CD4-positive, alpha-beta T cell treated with Interleukin-6 for 4 hours (primary cell): ENCODE data around the gene MIS12.

ENCODE experiments used
- DNase-seq: peaks from one replicate; pipeline ENCODE4 v3.0.0-alpha.2; 2020; ENCODE audit warnings: mixed read lengths

The MIS12 gene

GRCh38 chr17:5500589-5501391 lies 14.4 kb downstream of the MIS12 start:
- DNase-seq: peak; percentile 84

- DNase-seq: no peak
Measured at GRCh38 chr17:5501685-5502084, 15.3 kb downstream of the MIS12 start.

GRCh38 chr17:5502552-5502951 lies 16.2 kb downstream of the MIS12 start:
- DNase-seq: no peak

GRCh38 chr17:5506307-5506706 lies 19.9 kb downstream of the MIS12 start:
- DNase-seq: no peak

- DNase-seq: no peak
Measured at GRCh38 chr17:5508810-5509209, 22.4 kb downstream of the MIS12 start.

- no peak for DNase-seq
Measured at GRCh38 chr17:5509482-5509881, 23.1 kb downstream of the MIS12 start.

- DNase-seq: no peak
Measured at GRCh38 chr17:5510771-5511170, 24.4 kb downstream of the MIS12 start.

- DNase-seq: no peak
Measured at GRCh38 chr17:5511401-5512225, 25.2 kb downstream of the MIS12 start.

- DNase-seq: peak; percentile 16
Measured at GRCh38 chr17:5513628-5514027, 27.3 kb downstream of the MIS12 start.

- DNase-seq: no peak
Measured at GRCh38 chr17:5514976-5515375, 28.6 kb downstream of the MIS12 start.

GRCh38 chr17:5516060-5516792 lies 29.9 kb downstream of the MIS12 start:
- no peak for DNase-seq

GRCh38 chr17:5522476-5522875 lies 36.1 kb downstream of the MIS12 start:
- DNase-seq: no peak

- DNase-seq: no peak
Measured at GRCh38 chr17:5523249-5523648, 36.9 kb downstream of the MIS12 start.

- no peak for DNase-seq
Measured at GRCh38 chr17:5526821-5527598, 40.6 kb downstream of the MIS12 start.

- DNase-seq: no peak
Measured at GRCh38 chr17:5527601-5528250, 41.4 kb downstream of the MIS12 start.

GRCh38 chr17:5530265-5531084 lies 44.1 kb downstream of the MIS12 start:
- DNase-seq: no peak

- no peak for DNase-seq
Measured at GRCh38 chr17:5531085-5531418, 44.7 kb downstream of the MIS12 start.

- no peak for DNase-seq
Measured at GRCh38 chr17:5532581-5532980, 46.2 kb downstream of the MIS12 start.

- no peak for DNase-seq
Measured at GRCh38 chr17:5533486-5534315, 47.3 kb downstream of the MIS12 start.

GRCh38 chr17:5535436-5535835 lies 49.1 kb downstream of the MIS12 start:
- no peak for DNase-seq
